Esophagus muscularis mucosa (tissue), 4 donors: Measurements from ENCODE around the gene GADL1.

Experiments used
- EP300 ChIP-seq: sonication (generic); formaldehyde crosslinking; IDR thresholded peaks from one replicate; pipeline ENCODE4 v1.6.1; 2017; ENCODE audit warnings: antibody characterized with exemption
- POLR2A ChIP-seq: fragments of 450-650 bp; IDR thresholded peaks from one replicate; pipeline ENCODE4 v1.6.1; 2017; ENCODE audit warnings: antibody characterized with exemption, moderate library complexity, mild to moderate bottlenecking, low read depth
- TF ChIP-seq, protein P1 (sequence below), 3 experiments: fragments of 200-600 bp in 2 of 3; fragments of 450-650 bp in 1 of 3; sonication (generic) in 2 of 3; IDR thresholded peaks; one replicate each; pipeline ENCODE4 v1.5.1; 2017 to 2019; ENCODE audit warnings: antibody characterized with exemption in 3 of 3, mild to moderate bottlenecking in 2 of 3, moderate library complexity in 1 of 3

DNA sequence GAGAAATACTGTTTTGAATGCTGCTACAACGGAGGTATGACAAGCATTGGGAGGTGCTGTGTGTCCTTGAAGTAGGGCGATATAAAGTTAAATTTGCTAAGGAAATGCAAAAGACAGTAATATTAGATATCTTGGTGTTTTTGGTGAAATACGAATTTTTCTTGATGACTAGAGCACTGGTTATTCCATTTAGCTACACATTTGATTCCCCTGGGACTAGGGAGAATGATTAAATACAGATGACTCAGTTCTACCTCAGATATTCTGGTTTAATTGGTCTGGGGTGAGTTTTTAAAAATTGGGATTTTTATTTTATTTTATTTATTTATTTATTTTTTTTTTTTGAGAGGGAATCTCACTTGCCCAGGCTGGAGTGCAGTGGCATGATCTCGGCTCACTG is 18.7 kb upstream of the GADL1 start:
- TF ChIP-seq, protein P1, sequence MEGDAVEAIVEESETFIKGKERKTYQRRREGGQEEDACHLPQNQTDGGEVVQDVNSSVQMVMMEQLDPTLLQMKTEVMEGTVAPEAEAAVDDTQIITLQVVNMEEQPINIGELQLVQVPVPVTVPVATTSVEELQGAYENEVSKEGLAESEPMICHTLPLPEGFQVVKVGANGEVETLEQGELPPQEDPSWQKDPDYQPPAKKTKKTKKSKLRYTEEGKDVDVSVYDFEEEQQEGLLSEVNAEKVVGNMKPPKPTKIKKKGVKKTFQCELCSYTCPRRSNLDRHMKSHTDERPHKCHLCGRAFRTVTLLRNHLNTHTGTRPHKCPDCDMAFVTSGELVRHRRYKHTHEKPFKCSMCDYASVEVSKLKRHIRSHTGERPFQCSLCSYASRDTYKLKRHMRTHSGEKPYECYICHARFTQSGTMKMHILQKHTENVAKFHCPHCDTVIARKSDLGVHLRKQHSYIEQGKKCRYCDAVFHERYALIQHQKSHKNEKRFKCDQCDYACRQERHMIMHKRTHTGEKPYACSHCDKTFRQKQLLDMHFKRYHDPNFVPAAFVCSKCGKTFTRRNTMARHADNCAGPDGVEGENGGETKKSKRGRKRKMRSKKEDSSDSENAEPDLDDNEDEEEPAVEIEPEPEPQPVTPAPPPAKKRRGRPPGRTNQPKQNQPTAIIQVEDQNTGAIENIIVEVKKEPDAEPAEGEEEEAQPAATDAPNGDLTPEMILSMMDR (IDR thresholded peaks at IDR 0.05): no peak
- no peak for TF ChIP-seq POLR2A
- no peak for TF ChIP-seq EP300
